GM03348 (cell line): ENCODE results near the gene GCK.

ENCODE experiments used
- DNase-seq: peaks from one replicate; pipeline ENCODE4 v3.0.0; 2012; ENCODE audit warnings: low spot score

The GCK gene

GRCh38 chr7:44103923-44104859 is 85.0 kb downstream of the GCK start, which contains the start of gene AEBP1:
TSS of gene AEBP1 (plus strand) at chr7:44104345. CDS start at chr7:44104666, 321 bp downstream.
- peak; percentile 75 for DNase-seq

GRCh38 chr7:44103566-44103922 is 85.7 kb downstream of the GCK start:
- DNase-seq: no peak

GRCh38 chr7:44102846-44103565 is 86.2 kb downstream of the GCK start:
- no peak for DNase-seq

GRCh38 chr7:44101966-44102845 is 87.0 kb downstream of the GCK start:
- peak; percentile 82 for DNase-seq

GRCh38 chr7:44101303-44101965 is 87.8 kb downstream of the GCK start:
- no peak for DNase-seq

GRCh38 chr7:44100458-44101302 is 88.6 kb downstream of the GCK start:
- DNase-seq: peak; percentile 82

GRCh38 chr7:44099669-44100068 is 89.6 kb downstream of the GCK start:
- DNase-seq: no peak

- no peak for DNase-seq
These were observed 90.9 kb downstream of the GCK start for GRCh38 chr7:44098092-44099068.

- no peak for DNase-seq
These were observed 91.9 kb downstream of the GCK start for GRCh38 chr7:44097064-44097932.

- no peak for DNase-seq
These were observed 92.8 kb downstream of the GCK start for GRCh38 chr7:44096326-44096881.

GRCh38 chr7:44095781-44096180 is 93.5 kb downstream of the GCK start:
- no peak for DNase-seq

GRCh38 chr7:44094883-44095592 is 94.2 kb downstream of the GCK start:
- DNase-seq: no peak

GRCh38 chr7:44094365-44094764 is 94.9 kb downstream of the GCK start:
- DNase-seq: no peak
